Endothelial cell of umbilical vein (primary cell): ENCODE data around the gene MUC5AC. TPM values are rescaled to one million over a fixed set of nuclear protein-coding genes. Genes with fewer than 3 reads are reported as not detected.

Experiments used
- BruUV-seq: library from RNA; stranded (reverse); fragments of 400-500 nt; replicated peaks from 2 replicates; lab custom pipeline; 2021; lab: Mats Ljungman, UMichigan
- CTCF ChIA-PET: fragments of 300-600, 350-600 bp; sonication (Branson Sonifier 250); formaldehyde crosslinking; loops from one replicate; lab custom pipeline; 2021; ENCODE audit warnings: antibody characterized with exemption, inconsistent platforms; lab: Charles Lee
- POLR2A ChIA-PET: fragments of 300-600, 350-600 bp; sonication (Branson Sonifier 250); formaldehyde crosslinking; loops from one replicate; lab custom pipeline; 2021; ENCODE audit warnings: antibody characterized with exemption, inconsistent platforms; lab: Charles Lee
- DNase-seq: peaks from one replicate; pipeline ENCODE4 v3.0.0-alpha.2; 2011; ENCODE audit warnings: low read depth, low spot score
- FAIRE-seq: peaks from 2 replicates; lab custom pipeline; 2011; peaks lifted over from hg19 to GRCh38; lab: Jason Lieb, UNC
- H2AFZ ChIP-seq: 2 replicates; pipeline ENCODE4 v1.6.0; 2012; ENCODE audit warnings: low read depth, low read length, control low read depth, inconsistent platforms
- H3K27ac ChIP-seq: 2 replicates; pipeline ENCODE4 v1.5.1; 2011; ENCODE audit warnings: low read depth, mild to moderate bottlenecking, control low read depth, low read length, moderate library complexity; ENCODE audit not compliant: insufficient read depth
- H3K27me3 ChIP-seq, 2 experiments: 2 replicates each; pipeline versions ENCODE4 v1.6.0 to v1.6.1; 2011; ENCODE audit warnings: low read length in 2 of 2, mixed read lengths in 1 of 2; ENCODE audit not compliant: control insufficient read depth in 2 of 2, insufficient read depth in 2 of 2
- H3K36me3 ChIP-seq, 2 experiments: 2 replicates in 1 of 2; 3 replicates in 1 of 2; pipeline ENCODE4 v1.5.1; 2011; ENCODE audit warnings: low read length in 2 of 2, mild to moderate bottlenecking in 1 of 2, moderate library complexity in 1 of 2; ENCODE audit not compliant: control insufficient read depth in 2 of 2, insufficient read depth in 2 of 2; ENCODE audit errors: extremely low read depth in 1 of 2
- H3K4me1 ChIP-seq: 3 replicates; pipeline ENCODE4 v1.5.1; 2011; ENCODE audit warnings: mild to moderate bottlenecking, low read length; ENCODE audit not compliant: control insufficient read depth, insufficient read depth; ENCODE audit errors: extremely low read depth
- H3K4me2 ChIP-seq: 2 replicates; pipeline ENCODE4 v1.6.1; 2011; ENCODE audit warnings: low read length, control low read depth, mixed read lengths; ENCODE audit not compliant: insufficient read depth
- H3K4me3 ChIP-seq, 3 experiments: fragments of 200-600 bp in 1 of 3; sonication (generic), shearing (Covaris generic) in 1 of 3; replicated peaks in 1 of 3; 2 replicates each; pipeline ENCODE4 v1.5.1; 2011 to 2016; ENCODE audit warnings: control low read depth in 3 of 3, low read length in 3 of 3, mild to moderate bottlenecking in 2 of 3, inconsistent platforms in 1 of 3, low read depth in 1 of 3, moderate library complexity in 1 of 3; ENCODE audit not compliant: insufficient read depth in 1 of 3
- H3K79me2 ChIP-seq: 2 replicates; pipeline ENCODE4 v1.6.0; 2012; ENCODE audit warnings: low read length, inconsistent platforms; ENCODE audit not compliant: control insufficient read depth, insufficient read depth
- H3K9ac ChIP-seq: replicated peaks from 2 replicates; pipeline ENCODE3; 2011; ENCODE audit warnings: low read length, control low read depth; ENCODE audit not compliant: insufficient read depth; ENCODE audit errors: extremely low read depth
- H3K9me1 ChIP-seq: replicated peaks from 3 replicates; pipeline ENCODE4 v1.6.0; 2011; ENCODE audit warnings: mild to moderate bottlenecking, low read length; ENCODE audit not compliant: control insufficient read depth, insufficient read depth; ENCODE audit errors: extremely low read depth
- H3K9me3 ChIP-seq: replicated peaks from 2 replicates; pipeline ENCODE4 v1.5.1; 2012; ENCODE audit warnings: low read length, inconsistent platforms; ENCODE audit not compliant: control insufficient read depth, insufficient read depth
- H4K20me1 ChIP-seq: replicated peaks from 2 replicates; pipeline ENCODE3; 2011; ENCODE audit warnings: mild to moderate bottlenecking, low read length; ENCODE audit not compliant: control insufficient read depth, insufficient read depth; ENCODE audit errors: extremely low read depth
- EZH2 ChIP-seq: IDR thresholded peaks from 2 replicates; pipeline ENCODE4 v1.6.1; 2012; ENCODE audit warnings: borderline replicate concordance, low read depth, mild to moderate bottlenecking, moderate library complexity, low read length, inconsistent platforms; ENCODE audit not compliant: severe bottlenecking
- FOS ChIP-seq: IDR thresholded peaks from 2 replicates; pipeline ENCODE4 v1.6.1; 2011; ENCODE audit warnings: mild to moderate bottlenecking, low read length, moderate library complexity, borderline replicate concordance; ENCODE audit not compliant: insufficient read depth
- GATA2 ChIP-seq: IDR thresholded peaks from 2 replicates; pipeline ENCODE4 v1.7.0; 2011; ENCODE audit warnings: low read depth, mild to moderate bottlenecking, moderate library complexity, mixed read lengths, low read length; ENCODE audit not compliant: insufficient read length, insufficient read depth
- JUN ChIP-seq: IDR thresholded peaks from 2 replicates; pipeline ENCODE4 v1.6.1; 2011; ENCODE audit warnings: borderline replicate concordance, low read depth; ENCODE audit not compliant: insufficient read length, insufficient read depth
- MAX ChIP-seq: IDR thresholded peaks from 2 replicates; pipeline ENCODE4 v1.6.1; 2011; ENCODE audit not compliant: insufficient read depth, insufficient read length
- MYC ChIP-seq: IDR thresholded peaks from one replicate; pipeline ENCODE4 v1.6.1; 2011; ENCODE audit warnings: mild to moderate bottlenecking, low read depth, low read length
- POLR2A ChIP-seq: IDR thresholded peaks from 2 replicates; pipeline ENCODE4 v1.6.1; 2012; ENCODE audit warnings: low read depth, mild to moderate bottlenecking, control low read depth, low read length
- POLR2AphosphoS5 ChIP-seq: IDR thresholded peaks from 2 replicates; pipeline ENCODE4 v1.6.1; 2012; ENCODE audit warnings: low read depth, mild to moderate bottlenecking, control low read depth, low read length, moderate library complexity; ENCODE audit not compliant: insufficient read depth
- dilution Hi-C: fragments of 300-500 bp; cut with MboI; formaldehyde crosslinking; loops from one replicate; pipeline ENCODE4 v1.15.0; 2019; ENCODE audit warnings: low sequenced_read_pairs; ENCODE audit not compliant: extremely low pct_ligation_motif_present
- intact Hi-C: fragments of 100-400 bp; cut with micrococcal nuclease; formaldehyde crosslinking; loops from one replicate; pipeline ENCODE4 v1.10.0; 2022
- polyA plus RNA-seq, 4 experiments: library from polyadenylated mRNA; depleted of rRNA in 3 of 4; stranded (reverse) in 3 of 4; unstranded in 1 of 4; fragments of >200 nt; gene quantifications; 2 replicates each; pipeline versions ENCODE4 v1.2.1 to v1.2.3, GENCODE V29; 2011 to 2012; ENCODE audit warnings: missing spikeins in 1 of 4
- total RNA-seq: library from RNA; stranded (reverse); gene quantifications from 2 replicates; pipeline ENCODE4 v1.2.3, GENCODE V29; 2021
- TF ChIP-seq, protein P1 (sequence below), 2 donors: IDR thresholded peaks; 1 replicate in 1 of 2; 2 replicates in 1 of 2; pipeline ENCODE4 v1.5.1; 2011; ENCODE audit warnings: low read length in 2 of 2, mild to moderate bottlenecking in 2 of 2, moderate library complexity in 2 of 2, control low read depth in 1 of 2, inconsistent platforms in 1 of 2, low read depth in 1 of 2; ENCODE audit not compliant: insufficient read depth in 1 of 2; ENCODE audit errors: extremely low read depth in 1 of 2

The MUC5AC gene
- total and polyA plus RNA-seq, 2 donors (not counting 3 experiments of a cell fraction or from before 2014, with no cell fraction given) = not detected

GRCh38 chr11:1194231-1194976 is 36.7 kb downstream of the MUC5AC start:
- H3K9ac ChIP-seq = no peak overlapping the region
- H3K9me1 ChIP-seq = no peaks in the 10 kb centered on the region
- ChIA-PET POLR2A (no interaction called here), CTCF (no interaction called here)
- H3K4me1 ChIP-seq = no peaks in the 10 kb centered on the region
- TF ChIP-seq MYC (no peak), EZH2 (no peak), POLR2A (no peak), POLR2AphosphoS5 (no peak), JUN (no peak), FOS (no peak), GATA2 (no peak), MAX (no peak)
- TF ChIP-seq, protein P1, sequence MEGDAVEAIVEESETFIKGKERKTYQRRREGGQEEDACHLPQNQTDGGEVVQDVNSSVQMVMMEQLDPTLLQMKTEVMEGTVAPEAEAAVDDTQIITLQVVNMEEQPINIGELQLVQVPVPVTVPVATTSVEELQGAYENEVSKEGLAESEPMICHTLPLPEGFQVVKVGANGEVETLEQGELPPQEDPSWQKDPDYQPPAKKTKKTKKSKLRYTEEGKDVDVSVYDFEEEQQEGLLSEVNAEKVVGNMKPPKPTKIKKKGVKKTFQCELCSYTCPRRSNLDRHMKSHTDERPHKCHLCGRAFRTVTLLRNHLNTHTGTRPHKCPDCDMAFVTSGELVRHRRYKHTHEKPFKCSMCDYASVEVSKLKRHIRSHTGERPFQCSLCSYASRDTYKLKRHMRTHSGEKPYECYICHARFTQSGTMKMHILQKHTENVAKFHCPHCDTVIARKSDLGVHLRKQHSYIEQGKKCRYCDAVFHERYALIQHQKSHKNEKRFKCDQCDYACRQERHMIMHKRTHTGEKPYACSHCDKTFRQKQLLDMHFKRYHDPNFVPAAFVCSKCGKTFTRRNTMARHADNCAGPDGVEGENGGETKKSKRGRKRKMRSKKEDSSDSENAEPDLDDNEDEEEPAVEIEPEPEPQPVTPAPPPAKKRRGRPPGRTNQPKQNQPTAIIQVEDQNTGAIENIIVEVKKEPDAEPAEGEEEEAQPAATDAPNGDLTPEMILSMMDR (IDR thresholded peaks at IDR 0.05; ENCODE audit: extremely low read depth in 1 of 2, insufficient read depth in 1 of 2, low read depth in 1 of 2, low read length in 2 of 2) = no peak
- dilution Hi-C loops = no loop called here
- no peak overlapping the region for H3K27ac ChIP-seq
- FAIRE-seq = no peak
- H3K27me3 ChIP-seq = no peaks in the 10 kb centered on the region
- no peaks in the 10 kb centered on the region for H3K36me3 ChIP-seq
- no peaks in the 10 kb centered on the region for H4K20me1 ChIP-seq
- no peak overlapping the region for H3K4me3 ChIP-seq
- no peaks in the 10 kb centered on the region for H3K79me2 ChIP-seq
- H3K9me3 ChIP-seq = no peaks in the 10 kb centered on the region
- no peak overlapping the region for H3K4me2 ChIP-seq
- no TSS peak for BruUV-seq
- intact Hi-C loops = no loop called here
- H2AFZ ChIP-seq = no peak overlapping the region
- no peak for DNase-seq
